ENCODE measurements around the gene CPO.

DNA sequence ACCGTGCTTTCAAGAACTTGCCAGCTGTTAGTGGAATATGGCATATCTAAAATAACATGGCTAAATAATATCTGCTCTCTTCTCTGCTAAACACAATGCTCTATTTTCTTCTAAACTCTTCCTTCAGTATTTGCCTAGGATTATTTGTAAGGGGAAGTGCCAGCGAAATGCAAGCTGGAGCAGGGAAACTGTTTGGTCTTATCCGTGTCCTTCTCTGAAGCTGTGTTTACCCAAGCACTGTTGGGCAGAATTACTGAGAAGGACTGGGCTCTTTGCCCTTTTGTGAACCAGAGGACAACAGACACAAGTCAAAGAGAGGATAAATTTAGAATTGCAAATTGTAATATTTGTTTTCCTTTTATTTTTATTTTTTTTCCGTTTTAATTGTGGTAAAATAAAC, 23.6 kb downstream of the CPO start:
- TF ChIP-seq, protein P1, sequence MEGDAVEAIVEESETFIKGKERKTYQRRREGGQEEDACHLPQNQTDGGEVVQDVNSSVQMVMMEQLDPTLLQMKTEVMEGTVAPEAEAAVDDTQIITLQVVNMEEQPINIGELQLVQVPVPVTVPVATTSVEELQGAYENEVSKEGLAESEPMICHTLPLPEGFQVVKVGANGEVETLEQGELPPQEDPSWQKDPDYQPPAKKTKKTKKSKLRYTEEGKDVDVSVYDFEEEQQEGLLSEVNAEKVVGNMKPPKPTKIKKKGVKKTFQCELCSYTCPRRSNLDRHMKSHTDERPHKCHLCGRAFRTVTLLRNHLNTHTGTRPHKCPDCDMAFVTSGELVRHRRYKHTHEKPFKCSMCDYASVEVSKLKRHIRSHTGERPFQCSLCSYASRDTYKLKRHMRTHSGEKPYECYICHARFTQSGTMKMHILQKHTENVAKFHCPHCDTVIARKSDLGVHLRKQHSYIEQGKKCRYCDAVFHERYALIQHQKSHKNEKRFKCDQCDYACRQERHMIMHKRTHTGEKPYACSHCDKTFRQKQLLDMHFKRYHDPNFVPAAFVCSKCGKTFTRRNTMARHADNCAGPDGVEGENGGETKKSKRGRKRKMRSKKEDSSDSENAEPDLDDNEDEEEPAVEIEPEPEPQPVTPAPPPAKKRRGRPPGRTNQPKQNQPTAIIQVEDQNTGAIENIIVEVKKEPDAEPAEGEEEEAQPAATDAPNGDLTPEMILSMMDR (IDR thresholded peaks at IDR 0.05 in 4 of 5, conservative IDR thresholded peaks at IDR 0.05 in 1 of 5): no peak
- TF ChIP-seq POLR2A (IDR thresholded peaks at IDR 0.05): no peak
